ENCODE data around the gene ABHD3.
"Not testable (repeated sequence)": the region's sequence is repeated elsewhere in the genome, so short reads cannot be mapped to it uniquely, and the experiment has no call there.

Gene ABHD3

DNA sequence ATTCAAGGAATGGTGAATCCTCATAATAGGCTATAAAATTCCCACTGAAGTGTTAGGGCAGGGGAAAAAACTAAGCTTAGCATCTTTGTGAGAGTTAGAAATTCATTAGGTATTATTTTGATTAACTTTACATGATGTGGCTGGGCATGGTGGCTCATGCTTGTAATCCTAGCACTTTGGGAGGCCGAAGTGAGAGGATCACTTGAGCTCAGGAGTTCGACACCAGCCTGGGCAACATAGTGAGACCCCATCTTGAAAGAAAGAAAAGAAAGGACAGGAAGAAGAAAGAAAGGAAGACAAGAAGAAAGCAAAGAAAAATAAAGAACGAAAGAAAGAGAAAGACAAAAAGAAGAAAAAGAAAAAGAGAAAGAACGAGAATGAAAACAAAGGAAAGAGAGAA lies 52.5 kb downstream of the ABHD3 start:
- no peak for DNase-seq (ENCODE audit: low read depth in 1 of 2, low spot score in 1 of 2)

- DNase-seq (ENCODE audit: low read depth in 1 of 2, low spot score in 1 of 2): no peak
Measured at GRCh38 chr18:21650311-21650710, 54.3 kb downstream of the ABHD3 start.

DNA sequence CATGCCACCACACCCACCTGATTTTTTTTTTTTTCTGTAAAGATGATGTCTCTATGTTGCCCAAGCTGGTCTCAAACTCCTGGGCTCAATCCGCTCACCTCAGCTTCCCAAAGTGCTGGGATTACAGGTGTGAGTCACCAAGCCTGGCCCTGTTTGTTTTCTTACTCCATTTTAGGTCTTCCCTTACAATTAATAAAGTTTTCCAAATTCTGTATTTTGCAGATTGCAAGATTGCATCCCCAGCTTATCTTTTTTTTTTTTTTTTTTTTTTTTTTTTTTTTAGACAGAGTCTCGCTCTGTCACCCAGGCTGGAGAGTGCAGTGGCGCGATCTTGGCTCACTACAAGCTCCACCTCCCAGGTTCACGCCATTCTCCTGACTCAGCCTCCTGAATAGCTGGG lies 64.2 kb downstream of the ABHD3 start:
- DNase-seq (ENCODE audit: low read depth in 1 of 2, low spot score in 1 of 2): not testable (repeated sequence)

GRCh38 chr18:21638822-21639221 lies 65.8 kb downstream of the ABHD3 start:
- DNase-seq (ENCODE audit: low read depth in 1 of 2, low spot score in 1 of 2): no peak

DNA sequence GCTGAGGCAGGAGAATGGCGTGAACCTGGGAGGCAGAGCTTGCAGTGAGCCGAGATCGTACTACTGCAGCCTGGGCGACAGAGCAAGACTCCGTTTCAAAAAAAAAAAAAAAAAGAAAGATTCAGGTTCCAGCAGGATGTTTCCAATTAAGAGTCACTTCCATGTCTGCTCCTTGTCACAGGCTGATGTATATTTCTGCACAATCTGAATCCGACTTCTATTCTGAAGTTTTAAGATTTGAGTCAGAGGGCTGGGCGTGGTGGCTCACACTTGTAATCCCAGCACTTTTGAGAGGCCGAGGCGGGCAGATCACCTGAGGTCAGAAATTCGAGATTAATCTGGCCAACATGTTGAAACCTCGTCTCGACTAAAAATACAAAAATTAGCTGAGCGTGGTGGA lies 67.8 kb downstream of the ABHD3 start:
- DNase-seq (ENCODE audit: low read depth in 1 of 2, low spot score in 1 of 2): no peak

- DNase-seq (ENCODE audit: low read depth in 1 of 2, low spot score in 1 of 2): no peak
Measured at GRCh38 chr18:21634588-21635199, 69.9 kb downstream of the ABHD3 start.

DNA sequence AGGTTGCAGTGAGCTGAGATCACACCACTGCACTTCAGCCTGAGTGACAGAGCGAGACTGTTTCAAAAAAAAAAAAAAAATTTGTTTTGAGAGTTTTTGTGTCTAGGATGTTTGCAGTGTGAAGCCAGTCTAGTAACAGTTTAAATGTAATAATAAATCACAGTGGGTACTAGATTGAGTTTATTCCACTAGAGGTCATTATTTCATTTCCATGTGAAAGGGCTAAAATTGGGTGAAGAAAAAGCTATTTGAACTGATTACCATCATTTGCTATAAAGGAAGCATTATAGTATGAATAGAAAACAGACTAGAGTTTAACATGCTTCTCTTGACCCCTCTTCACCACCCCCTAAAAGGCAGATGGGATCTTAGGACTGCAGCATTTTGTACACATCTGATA lies 72.2 kb downstream of the ABHD3 start:
- DNase-seq (ENCODE audit: low read depth in 1 of 2, low spot score in 1 of 2): no peak

DNA sequence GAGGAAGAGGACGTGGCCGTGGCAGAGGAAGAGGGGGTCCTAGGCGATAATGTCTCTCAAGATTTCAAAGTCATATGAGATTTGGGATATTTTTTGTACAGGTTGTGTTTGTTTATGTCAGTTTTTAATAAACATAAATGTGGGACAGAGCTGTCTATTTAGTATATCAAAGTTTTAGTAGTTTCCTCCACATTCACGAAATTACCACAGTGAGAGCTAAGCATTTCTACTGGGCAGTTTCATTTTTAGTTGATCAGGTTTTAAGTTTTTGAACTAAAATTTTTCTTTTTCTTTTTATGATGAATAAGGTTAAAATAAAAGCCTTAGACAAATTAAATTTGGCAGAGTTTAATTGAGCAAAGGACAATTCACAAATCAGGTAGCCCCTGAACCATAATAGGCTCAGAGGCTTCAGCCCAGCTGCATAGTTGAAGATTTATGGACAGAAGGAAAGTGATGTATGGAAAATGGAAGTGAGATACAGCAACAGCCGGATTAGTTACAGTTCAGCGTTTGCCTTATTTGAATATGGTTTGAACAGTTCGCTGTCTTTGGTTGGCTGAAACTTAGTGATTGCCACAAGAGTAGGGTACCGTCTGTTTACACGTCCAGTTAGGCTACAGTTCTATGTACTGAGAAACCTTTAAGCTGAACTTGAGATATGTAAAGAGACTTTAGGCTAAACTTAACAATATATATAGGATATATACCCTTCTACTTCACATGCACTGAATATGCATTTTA lies 75.3 kb downstream of the ABHD3 start:
- no peak for DNase-seq (ENCODE audit: low read depth in 1 of 2, low spot score in 1 of 2)

GRCh38 chr18:21621640-21622039 lies 82.9 kb downstream of the ABHD3 start:
- DNase-seq (ENCODE audit: low read depth in 1 of 2, low spot score in 1 of 2): not testable (repeated sequence)

- peak; percentile 77 to 84 for DNase-seq (ENCODE audit: low read depth in 1 of 2, low spot score in 1 of 2)
Measured at GRCh38 chr18:21612125-21613039, 92.2 kb downstream of the ABHD3 start, which contains the start of gene SNRPD1. SNRPD1 (plus strand) TSS chr18:21612314; CDS start chr18:21612430, 116 bp downstream.

DNA sequence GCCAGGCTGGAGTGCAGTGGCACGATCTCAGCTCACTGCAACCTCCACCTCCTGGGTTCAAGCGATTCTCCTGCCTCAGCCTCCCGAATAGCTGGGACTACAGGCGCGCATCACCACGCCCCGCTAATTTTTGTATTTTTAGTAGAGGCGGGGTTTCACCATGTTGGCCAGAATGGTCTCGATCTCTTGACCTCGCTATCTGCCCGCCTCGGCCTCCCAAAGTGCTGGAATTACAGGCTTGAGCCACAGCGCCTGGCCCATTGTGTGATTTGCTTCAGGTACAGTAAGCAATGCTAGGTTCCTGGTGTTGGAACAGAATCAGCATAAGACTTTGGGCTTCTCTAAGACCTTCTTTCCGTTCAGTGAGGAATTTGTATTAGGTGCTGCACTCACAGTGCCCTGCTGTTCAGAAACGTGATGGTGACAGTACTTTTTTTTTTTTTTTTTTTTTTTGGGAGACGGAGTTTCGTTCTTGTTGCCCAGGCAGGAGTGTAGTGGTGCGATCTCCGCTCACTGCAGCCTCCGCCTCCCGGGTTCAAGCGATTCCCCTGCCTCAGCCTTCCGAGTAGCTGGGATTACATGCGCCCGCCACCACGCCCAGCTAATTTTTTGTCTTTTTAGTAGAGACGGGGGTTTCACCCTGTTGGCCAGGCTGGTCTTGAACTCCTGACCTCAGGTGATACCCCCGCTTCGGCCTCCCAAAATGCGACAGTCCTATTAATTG lies 93.0 kb downstream of the ABHD3 start:
- not testable (repeated sequence) for DNase-seq (ENCODE audit: low read depth in 1 of 2, low spot score in 1 of 2)

DNA sequence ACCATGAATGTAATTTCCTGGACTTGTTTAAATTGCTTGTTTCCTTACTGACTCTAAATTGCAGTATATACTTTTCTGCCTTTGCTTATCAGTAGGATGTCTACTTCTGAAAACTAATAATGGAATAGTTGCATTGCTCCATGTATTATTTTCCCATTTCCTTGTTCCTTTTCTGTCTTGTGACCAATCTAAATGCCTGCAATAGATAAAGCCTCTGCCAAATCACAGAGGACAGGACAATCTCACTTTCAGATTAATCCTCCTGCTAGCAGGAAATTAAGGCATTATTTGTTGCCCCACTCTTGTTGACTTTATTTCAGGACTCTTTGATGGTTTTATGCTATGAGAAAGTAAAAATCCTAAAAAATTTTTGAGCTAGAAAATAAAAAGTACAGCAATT lies 99.4 kb downstream of the ABHD3 start:
- DNase-seq (ENCODE audit: low read depth in 1 of 2, low spot score in 1 of 2): no peak

GRCh38 chr18:21604671-21605070 lies 99.9 kb downstream of the ABHD3 start:
- no peak for DNase-seq (ENCODE audit: low read depth in 1 of 2, low spot score in 1 of 2)

DNA sequence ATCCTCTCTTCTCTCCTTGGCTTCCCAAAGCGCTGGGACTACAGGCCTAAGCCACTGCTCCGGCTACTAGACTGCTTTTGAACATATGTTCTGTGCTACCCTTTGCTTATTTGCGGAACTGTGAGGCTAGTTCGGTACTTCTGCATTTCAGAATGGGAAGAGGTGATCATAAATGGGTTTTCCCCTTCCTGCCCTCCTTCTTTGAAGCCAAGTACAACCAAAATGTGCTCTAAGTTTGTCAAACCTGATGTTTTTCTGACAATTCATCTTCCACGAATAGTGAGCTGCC lies 102.3 kb downstream of the ABHD3 start:
- DNase-seq (ENCODE audit: low read depth in 1 of 2, low spot score in 1 of 2): no peak

All from stimulated activated CD4-positive, alpha-beta T cell treated with anti-CD3 and anti-CD28 coated beads, Interleukin-15, amount 100 ng/mL, for 1 hour (primary cell).